GM12891 (cell line): ENCODE results near the gene KCNQ2.

Source experiments
- DNase-seq: peaks from one replicate; pipeline ENCODE4 v3.0.0; 2011; ENCODE audit warnings: low spot score; ENCODE audit not compliant: insufficient read length
- FAIRE-seq: peaks from 2 replicates; lab custom pipeline; 2011; peaks lifted over from hg19 to GRCh38; lab: Jason Lieb, UNC
- PAX5 ChIP-seq: IDR thresholded peaks from 2 replicates; pipeline ENCODE4 v1.6.1; 2011; ENCODE audit warnings: low read length, moderate library complexity, mild to moderate bottlenecking; ENCODE audit not compliant: insufficient read depth, severe bottlenecking
- POLR2A ChIP-seq: IDR thresholded peaks from 2 replicates; pipeline ENCODE4 v1.6.1; 2011; ENCODE audit warnings: low read depth, low read length, control low read depth
- POLR2AphosphoS5 ChIP-seq: IDR thresholded peaks from 2 replicates; pipeline ENCODE4 v1.6.1; 2011; ENCODE audit warnings: low read depth, low read length, control low read depth
- POU2F2 ChIP-seq: IDR thresholded peaks from 2 replicates; pipeline ENCODE4 v1.6.1; 2011; ENCODE audit warnings: low read depth, mild to moderate bottlenecking, control low read depth, low read length, moderate library complexity
- SPI1 ChIP-seq: IDR thresholded peaks from 2 replicates; pipeline ENCODE4 v1.6.1; 2011; ENCODE audit warnings: low read depth, low read length, control low read depth
- TAF1 ChIP-seq: IDR thresholded peaks from 2 replicates; pipeline ENCODE4 v1.6.1; 2011; ENCODE audit warnings: low read depth, low read length, control low read depth

KCNQ2 gene

GRCh38 chr20:63366390-63367365 lies 105.8 kb downstream of the KCNQ2 start:
- no peak for TF ChIP-seq POLR2AphosphoS5
- no peak for TF ChIP-seq POU2F2
- TF ChIP-seq SPI1: no peak
- TF ChIP-seq POLR2A: no peak
- TF ChIP-seq PAX5: no peak
- no peak for DNase-seq
- FAIRE-seq: no peak

GRCh38 chr20:63365601-63366389 lies 106.7 kb downstream of the KCNQ2 start:
- TF ChIP-seq TAF1 (no peak), POU2F2 (no peak), SPI1 (no peak), PAX5 (no peak), POLR2AphosphoS5 (no peak), POLR2A (no peak)
- FAIRE-seq: no peak
- no peak for DNase-seq

GRCh38 chr20:63364801-63365585 lies 107.5 kb downstream of the KCNQ2 start:
- TF ChIP-seq POLR2AphosphoS5 (no peak), PAX5 (no peak), POLR2A (no peak), TAF1 (no peak), SPI1 (no peak), POU2F2 (no peak)
- no peak for FAIRE-seq
- DNase-seq: no peak

- FAIRE-seq (no peak), DNase-seq (no peak)
- TF ChIP-seq POLR2AphosphoS5: no peak
- no peak for TF ChIP-seq SPI1
- TF ChIP-seq POU2F2: no peak
- no peak for TF ChIP-seq POLR2A
- TF ChIP-seq PAX5: no peak
- TF ChIP-seq TAF1: no peak
Measured at GRCh38 chr20:63363981-63364561, 108.4 kb downstream of the KCNQ2 start.

DNA sequence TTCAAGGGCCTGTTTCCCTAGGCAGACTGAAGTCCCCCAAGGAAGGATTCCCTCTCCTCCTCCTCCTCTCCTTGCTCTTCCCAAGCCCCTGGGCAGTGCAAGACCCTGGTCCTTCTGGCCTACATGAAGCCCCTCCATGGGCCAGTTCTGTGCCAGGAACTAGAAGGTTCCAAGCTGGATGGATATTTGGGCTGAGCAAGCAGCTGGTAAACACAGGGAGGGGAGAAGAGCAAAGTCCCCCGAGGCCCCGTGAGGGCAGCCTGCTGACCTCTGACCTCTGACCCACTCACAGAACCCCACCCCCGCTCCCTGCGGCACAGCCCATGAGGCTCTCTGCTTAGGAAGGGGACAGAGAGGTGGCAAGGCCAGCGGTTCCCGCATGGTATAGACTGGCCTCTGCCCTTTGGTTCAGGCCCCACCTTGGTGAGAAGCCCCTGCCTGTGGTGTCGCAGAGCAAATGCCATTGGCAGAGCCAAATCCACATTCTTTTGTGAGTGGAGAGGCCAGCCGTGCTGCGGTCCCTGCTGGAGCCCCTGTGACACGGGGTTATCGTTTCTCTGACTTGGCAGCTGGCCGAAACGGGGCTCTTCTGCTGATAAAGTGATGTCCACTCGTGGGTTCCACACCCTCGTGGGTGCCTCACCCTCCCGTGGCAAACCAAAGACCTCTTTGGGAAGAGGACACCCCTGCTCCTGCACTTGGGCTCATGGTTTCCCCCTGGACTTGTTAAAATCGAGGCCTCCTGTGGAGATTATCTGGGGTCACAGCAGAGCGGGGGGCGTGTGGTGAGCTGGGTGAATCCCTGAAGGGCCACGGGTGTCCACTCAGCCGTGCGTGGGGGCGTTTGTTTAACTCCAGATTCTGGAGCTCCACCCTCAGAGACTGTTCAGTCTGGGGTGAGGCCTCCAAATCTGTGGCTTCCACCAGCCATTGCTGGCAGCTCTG lies 109.2 kb downstream of the KCNQ2 start:
- TF ChIP-seq PAX5 (no peak), TAF1 (no peak), POLR2AphosphoS5 (no peak), SPI1 (no peak), POU2F2 (no peak), POLR2A (no peak)
- DNase-seq: no peak
- no peak for FAIRE-seq

DNA sequence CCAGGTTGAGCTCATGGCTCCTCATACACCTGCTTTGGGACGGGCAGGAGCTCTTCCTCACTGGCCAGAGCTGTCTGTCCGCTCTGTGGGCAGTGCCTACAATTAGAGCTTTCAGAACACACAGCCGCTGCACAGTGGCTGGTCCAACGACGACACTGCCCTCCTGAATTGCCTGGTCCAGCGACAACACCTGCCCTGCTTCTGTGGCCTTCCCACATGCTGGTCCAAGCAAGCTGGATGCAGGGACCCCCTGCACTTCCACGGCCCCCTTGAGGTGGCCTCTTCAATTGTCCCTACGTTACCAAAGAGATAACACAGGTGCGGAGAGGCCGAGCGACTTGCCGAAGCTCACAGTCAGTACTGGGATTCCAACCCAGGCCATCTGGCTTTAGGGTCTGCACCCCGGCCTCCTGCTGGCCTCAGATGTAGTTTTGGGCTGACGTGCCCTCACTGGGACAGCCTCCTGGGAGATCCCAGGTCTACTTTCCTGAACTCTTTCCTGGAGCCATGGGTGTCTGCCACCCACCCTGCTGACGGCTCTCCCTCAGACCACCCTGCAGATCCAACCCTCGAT lies 109.9 kb downstream of the KCNQ2 start:
- no peak for FAIRE-seq
- DNase-seq: no peak
- no peak for TF ChIP-seq POLR2AphosphoS5
- TF ChIP-seq PAX5: no peak
- TF ChIP-seq POU2F2: no peak
- no peak for TF ChIP-seq SPI1

GRCh38 chr20:63361519-63362435 lies 110.7 kb downstream of the KCNQ2 start:
- TF ChIP-seq POU2F2 (no peak), SPI1 (no peak), PAX5 (no peak), TAF1 (no peak), POLR2AphosphoS5 (no peak), POLR2A (no peak)
- no peak for DNase-seq
- no peak for FAIRE-seq
